ENCODE data around the gene TPRG1.

DNA sequence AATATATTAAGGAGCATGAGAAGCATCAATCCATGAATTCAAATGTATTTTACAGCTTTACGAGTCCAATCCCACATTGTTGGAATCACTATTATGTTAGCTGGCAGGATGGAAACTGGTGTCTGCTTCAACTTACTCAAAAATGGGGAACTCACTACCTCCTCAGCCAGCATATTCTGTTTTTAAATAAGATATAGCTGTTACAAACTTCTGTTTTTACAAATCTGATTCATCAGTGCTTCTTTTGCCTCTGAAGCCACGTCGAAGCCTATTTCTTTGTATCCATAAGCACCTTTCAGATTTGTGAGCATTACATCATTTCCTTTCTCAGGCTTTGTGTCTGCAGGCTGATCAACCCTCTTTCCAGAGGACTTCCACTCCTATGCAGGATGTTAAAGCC lies 105.9 kb downstream of the TPRG1 start:
- TF ChIP-seq, protein P1, sequence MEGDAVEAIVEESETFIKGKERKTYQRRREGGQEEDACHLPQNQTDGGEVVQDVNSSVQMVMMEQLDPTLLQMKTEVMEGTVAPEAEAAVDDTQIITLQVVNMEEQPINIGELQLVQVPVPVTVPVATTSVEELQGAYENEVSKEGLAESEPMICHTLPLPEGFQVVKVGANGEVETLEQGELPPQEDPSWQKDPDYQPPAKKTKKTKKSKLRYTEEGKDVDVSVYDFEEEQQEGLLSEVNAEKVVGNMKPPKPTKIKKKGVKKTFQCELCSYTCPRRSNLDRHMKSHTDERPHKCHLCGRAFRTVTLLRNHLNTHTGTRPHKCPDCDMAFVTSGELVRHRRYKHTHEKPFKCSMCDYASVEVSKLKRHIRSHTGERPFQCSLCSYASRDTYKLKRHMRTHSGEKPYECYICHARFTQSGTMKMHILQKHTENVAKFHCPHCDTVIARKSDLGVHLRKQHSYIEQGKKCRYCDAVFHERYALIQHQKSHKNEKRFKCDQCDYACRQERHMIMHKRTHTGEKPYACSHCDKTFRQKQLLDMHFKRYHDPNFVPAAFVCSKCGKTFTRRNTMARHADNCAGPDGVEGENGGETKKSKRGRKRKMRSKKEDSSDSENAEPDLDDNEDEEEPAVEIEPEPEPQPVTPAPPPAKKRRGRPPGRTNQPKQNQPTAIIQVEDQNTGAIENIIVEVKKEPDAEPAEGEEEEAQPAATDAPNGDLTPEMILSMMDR (IDR thresholded peaks at IDR 0.05; ENCODE audit: insufficient read depth, low read length), result no peak
- TF ChIP-seq GABPA (IDR thresholded peaks at IDR 0.05; ENCODE audit: low read depth), result no peak
- no peak for TF ChIP-seq POLR2AphosphoS5 (IDR thresholded peaks at IDR 0.05; ENCODE audit: low read depth)
- TF ChIP-seq, protein P2, sequence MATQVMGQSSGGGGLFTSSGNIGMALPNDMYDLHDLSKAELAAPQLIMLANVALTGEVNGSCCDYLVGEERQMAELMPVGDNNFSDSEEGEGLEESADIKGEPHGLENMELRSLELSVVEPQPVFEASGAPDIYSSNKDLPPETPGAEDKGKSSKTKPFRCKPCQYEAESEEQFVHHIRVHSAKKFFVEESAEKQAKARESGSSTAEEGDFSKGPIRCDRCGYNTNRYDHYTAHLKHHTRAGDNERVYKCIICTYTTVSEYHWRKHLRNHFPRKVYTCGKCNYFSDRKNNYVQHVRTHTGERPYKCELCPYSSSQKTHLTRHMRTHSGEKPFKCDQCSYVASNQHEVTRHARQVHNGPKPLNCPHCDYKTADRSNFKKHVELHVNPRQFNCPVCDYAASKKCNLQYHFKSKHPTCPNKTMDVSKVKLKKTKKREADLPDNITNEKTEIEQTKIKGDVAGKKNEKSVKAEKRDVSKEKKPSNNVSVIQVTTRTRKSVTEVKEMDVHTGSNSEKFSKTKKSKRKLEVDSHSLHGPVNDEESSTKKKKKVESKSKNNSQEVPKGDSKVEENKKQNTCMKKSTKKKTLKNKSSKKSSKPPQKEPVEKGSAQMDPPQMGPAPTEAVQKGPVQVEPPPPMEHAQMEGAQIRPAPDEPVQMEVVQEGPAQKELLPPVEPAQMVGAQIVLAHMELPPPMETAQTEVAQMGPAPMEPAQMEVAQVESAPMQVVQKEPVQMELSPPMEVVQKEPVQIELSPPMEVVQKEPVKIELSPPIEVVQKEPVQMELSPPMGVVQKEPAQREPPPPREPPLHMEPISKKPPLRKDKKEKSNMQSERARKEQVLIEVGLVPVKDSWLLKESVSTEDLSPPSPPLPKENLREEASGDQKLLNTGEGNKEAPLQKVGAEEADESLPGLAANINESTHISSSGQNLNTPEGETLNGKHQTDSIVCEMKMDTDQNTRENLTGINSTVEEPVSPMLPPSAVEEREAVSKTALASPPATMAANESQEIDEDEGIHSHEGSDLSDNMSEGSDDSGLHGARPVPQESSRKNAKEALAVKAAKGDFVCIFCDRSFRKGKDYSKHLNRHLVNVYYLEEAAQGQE (IDR thresholded peaks at IDR 0.05; ENCODE audit: insufficient replicate concordance, low read depth), result no peak
- TF ChIP-seq SPI1 (IDR thresholded peaks at IDR 0.05; ENCODE audit: borderline replicate concordance, low read depth), result peak; percentile 83; the same call in 1 of the 2 replicates
